ENCODE measurements around the gene OTUD1.

- TF ChIP-seq EP300 (IDR thresholded peaks at IDR 0.05; ENCODE audit: low read depth) (no peak), POLR2A (IDR thresholded peaks at IDR 0.05) (no peak)
- TF ChIP-seq, protein P1, sequence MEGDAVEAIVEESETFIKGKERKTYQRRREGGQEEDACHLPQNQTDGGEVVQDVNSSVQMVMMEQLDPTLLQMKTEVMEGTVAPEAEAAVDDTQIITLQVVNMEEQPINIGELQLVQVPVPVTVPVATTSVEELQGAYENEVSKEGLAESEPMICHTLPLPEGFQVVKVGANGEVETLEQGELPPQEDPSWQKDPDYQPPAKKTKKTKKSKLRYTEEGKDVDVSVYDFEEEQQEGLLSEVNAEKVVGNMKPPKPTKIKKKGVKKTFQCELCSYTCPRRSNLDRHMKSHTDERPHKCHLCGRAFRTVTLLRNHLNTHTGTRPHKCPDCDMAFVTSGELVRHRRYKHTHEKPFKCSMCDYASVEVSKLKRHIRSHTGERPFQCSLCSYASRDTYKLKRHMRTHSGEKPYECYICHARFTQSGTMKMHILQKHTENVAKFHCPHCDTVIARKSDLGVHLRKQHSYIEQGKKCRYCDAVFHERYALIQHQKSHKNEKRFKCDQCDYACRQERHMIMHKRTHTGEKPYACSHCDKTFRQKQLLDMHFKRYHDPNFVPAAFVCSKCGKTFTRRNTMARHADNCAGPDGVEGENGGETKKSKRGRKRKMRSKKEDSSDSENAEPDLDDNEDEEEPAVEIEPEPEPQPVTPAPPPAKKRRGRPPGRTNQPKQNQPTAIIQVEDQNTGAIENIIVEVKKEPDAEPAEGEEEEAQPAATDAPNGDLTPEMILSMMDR (IDR thresholded peaks at IDR 0.05), result no peak
These were observed 36.0 kb upstream of the OTUD1 start for GRCh38 chr10:23402856-23403255.

Data from transverse colon (tissue), 3 donors.